Endometrial microvascular endothelial cells (primary cell): ENCODE data around the gene ANKRD44. TPM values are rescaled to one million over a fixed set of nuclear protein-coding genes. Genes with fewer than 3 reads are reported as not detected.

Experiments
- in situ Hi-C: cut with HindIII; loops from 2 replicates; pipeline ENCODE4 v1.10.0; 2017; ENCODE audit warnings: low sequenced_read_pairs, low pct_unique_long_range_greater_than_20kb; ENCODE audit errors: inconsistent ontology term
- total RNA-seq: library from RNA; depleted of rRNA; stranded (reverse); fragments of >200 nt; gene quantifications from one replicate; pipeline ENCODE4 v1.2.3, GENCODE V29; 2015; ENCODE audit errors: inconsistent ontology term

Gene ANKRD44
- total RNA-seq, 1 donor from 2014 or later = 1.8 TPM

GRCh38 chr2:196968516-196968915, 342.1 kb downstream of the ANKRD44 start:
- in situ Hi-C loops = no loop called here

- in situ Hi-C loops = no loop called here
These were observed 342.8 kb downstream of the ANKRD44 start for GRCh38 chr2:196967775-196968174.

- in situ Hi-C loops = no loop called here
These were observed 343.5 kb downstream of the ANKRD44 start for GRCh38 chr2:196967116-196967515.

GRCh38 chr2:196966061-196966460, 344.5 kb downstream of the ANKRD44 start:
- in situ Hi-C loops = no loop called here

- in situ Hi-C loops = no loop called here
These were observed 344.9 kb downstream of the ANKRD44 start for GRCh38 chr2:196965651-196966050.

GRCh38 chr2:196963961-196964360, 346.6 kb downstream of the ANKRD44 start:
- in situ Hi-C loops = no loop called here

- in situ Hi-C loops = no loop called here
These were observed 347.5 kb downstream of the ANKRD44 start for GRCh38 chr2:196963043-196963442.

GRCh38 chr2:196962325-196962724, 348.3 kb downstream of the ANKRD44 start:
- in situ Hi-C loops = no loop called here

GRCh38 chr2:196961889-196962288, 348.7 kb downstream of the ANKRD44 start:
- in situ Hi-C loops = no loop called here

- in situ Hi-C loops = no loop called here
These were observed 350.7 kb downstream of the ANKRD44 start for GRCh38 chr2:196959734-196960338.

GRCh38 chr2:196959281-196959680, 351.3 kb downstream of the ANKRD44 start:
- in situ Hi-C loops = no loop called here

- in situ Hi-C loops = no loop called here
These were observed 352.6 kb downstream of the ANKRD44 start for GRCh38 chr2:196957881-196958525.

- in situ Hi-C loops = no loop called here
These were observed 353.1 kb downstream of the ANKRD44 start for GRCh38 chr2:196957442-196957841.

GRCh38 chr2:196956069-196956468, 354.5 kb downstream of the ANKRD44 start:
- in situ Hi-C loops = no loop called here

GRCh38 chr2:196955036-196955435, 355.5 kb downstream of the ANKRD44 start:
- in situ Hi-C loops = no loop called here

GRCh38 chr2:196954001-196954400, 356.6 kb downstream of the ANKRD44 start:
- in situ Hi-C loops = no loop called here

GRCh38 chr2:196952936-196953335, 357.6 kb downstream of the ANKRD44 start:
- in situ Hi-C loops = no loop called here

GRCh38 chr2:196951973-196952372, 358.6 kb downstream of the ANKRD44 start:
- in situ Hi-C loops = no loop called here

- in situ Hi-C loops = no loop called here
These were observed 361.5 kb downstream of the ANKRD44 start for GRCh38 chr2:196949116-196949515.

GRCh38 chr2:196944570-196944969, 366.0 kb downstream of the ANKRD44 start:
- in situ Hi-C loops = no loop called here
